CD14-positive monocyte (primary cell): ENCODE data around the gene PDE4D. TPM values are rescaled to one million over a fixed set of nuclear protein-coding genes. Genes with fewer than 3 reads are reported as not detected.

Experiments used
- DNase-seq, 3 donors: peaks; one replicate each; pipeline ENCODE4 v3.0.0-alpha.2; 2011 to 2022
- H2AFZ ChIP-seq: 2 replicates; pipeline ENCODE4 v1.6.0; 2012; ENCODE audit warnings: mild to moderate bottlenecking, low read depth, low read length, inconsistent platforms; ENCODE audit not compliant: insufficient read depth, poor library complexity, severe bottlenecking
- H3K27ac ChIP-seq, 2 donors: 1 replicate in 1 of 2; 2 replicates in 1 of 2; pipeline ENCODE4 v1.5.1; 2012 to 2013; ENCODE audit warnings: low read length in 2 of 2, control low read depth in 1 of 2, inconsistent platforms in 1 of 2, low read depth in 1 of 2, mild to moderate bottlenecking in 1 of 2
- H3K27me3 ChIP-seq, 2 donors: one replicate each; pipeline versions ENCODE4 v1.6.0 to v1.6.1; 2011 to 2013; ENCODE audit warnings: low read length in 2 of 2; ENCODE audit not compliant: control insufficient read depth in 2 of 2, insufficient read depth in 2 of 2
- H3K36me3 ChIP-seq, 2 donors: replicated peaks in 1 of 2; 1 replicate in 1 of 2; 2 replicates in 1 of 2; pipeline versions ENCODE4 v1.5.1 to v1.6.1; 2012 to 2013; ENCODE audit warnings: low read length in 2 of 2, control low read depth in 1 of 2, inconsistent platforms in 1 of 2, mild to moderate bottlenecking in 1 of 2; ENCODE audit not compliant: insufficient read depth in 2 of 2, control insufficient read depth in 1 of 2
- H3K4me1 ChIP-seq, 2 donors: 1 replicate in 1 of 2; 2 replicates in 1 of 2; pipeline versions ENCODE4 v1.5.1 to v1.6.1; 2012 to 2013; ENCODE audit warnings: low read length in 2 of 2, control low read depth in 1 of 2, inconsistent platforms in 1 of 2, mild to moderate bottlenecking in 1 of 2, moderate library complexity in 1 of 2; ENCODE audit not compliant: insufficient read depth in 2 of 2, control insufficient read depth in 1 of 2
- H3K4me2 ChIP-seq: replicated peaks from 2 replicates; pipeline ENCODE3; 2012; ENCODE audit warnings: low read length, moderate library complexity, mild to moderate bottlenecking; ENCODE audit not compliant: poor library complexity, severe bottlenecking; ENCODE audit errors: extremely low read depth
- H3K4me3 ChIP-seq, 3 experiments: fragments of 200-600 bp in 1 of 3; sonication (generic) in 1 of 3; replicated peaks in 1 of 3; 1 replicate in 2 of 3; 2 replicates in 1 of 3; pipeline ENCODE4 v1.5.1; 2011 to 2013; ENCODE audit warnings: low read length in 3 of 3, mild to moderate bottlenecking in 3 of 3, control low read depth in 2 of 3, low read depth in 2 of 3, inconsistent platforms in 1 of 3, moderate library complexity in 1 of 3
- H3K79me2 ChIP-seq: 2 replicates; pipeline ENCODE4 v1.6.0; 2012; ENCODE audit warnings: mild to moderate bottlenecking, control low read depth, inconsistent platforms, low read length, moderate library complexity; ENCODE audit not compliant: insufficient read depth
- H3K9ac ChIP-seq: 2 replicates; pipeline ENCODE4 v1.6.0; 2017; ENCODE audit warnings: low read length, mild to moderate bottlenecking; ENCODE audit not compliant: insufficient read depth, poor library complexity, severe bottlenecking
- H3K9me3 ChIP-seq, 2 donors: replicated peaks in 1 of 2; 1 replicate in 1 of 2; 2 replicates in 1 of 2; pipeline versions ENCODE4 v1.5.1 to v1.6.1; 2012 to 2013; ENCODE audit warnings: low read length in 2 of 2, control low read depth in 1 of 2; ENCODE audit not compliant: control insufficient read depth in 1 of 2, insufficient read depth in 1 of 2
- H4K20me1 ChIP-seq: 2 replicates; pipeline ENCODE4 v1.6.0; 2012; ENCODE audit warnings: mild to moderate bottlenecking, low read length, control low read depth, moderate library complexity; ENCODE audit not compliant: insufficient read depth
- H3K27ac Mint-ChIP-seq, 7 donors: one replicate each; pipeline ENCODE4 v1.8.0; 2020; ENCODE audit warnings: mild to moderate bottlenecking in 7 of 7, mixed read lengths in 7 of 7, moderate library complexity in 6 of 7, inconsistent platforms in 2 of 7
- H3K27me3 Mint-ChIP-seq, 3 donors: one replicate each; pipeline ENCODE4 v1.8.0; 2021 to 2022; ENCODE audit warnings: low read depth in 3 of 3, mild to moderate bottlenecking in 3 of 3, mixed read lengths in 3 of 3, moderate library complexity in 3 of 3, inconsistent platforms in 1 of 3
- H3K36me3 Mint-ChIP-seq, 2 donors: one replicate each; pipeline ENCODE4 v1.8.0; 2020; ENCODE audit warnings: mixed read lengths in 2 of 2, inconsistent platforms in 1 of 2, mild to moderate bottlenecking in 1 of 2
- H3K4me1 Mint-ChIP-seq: one replicate; pipeline ENCODE4 v1.8.0; 2020; ENCODE audit warnings: mild to moderate bottlenecking, mixed read lengths
- H3K4me3 Mint-ChIP-seq, 2 donors: one replicate each; pipeline ENCODE4 v1.8.0; 2020; ENCODE audit warnings: mild to moderate bottlenecking in 2 of 2, mixed read lengths in 2 of 2, moderate library complexity in 1 of 2
- H3K9me3 Mint-ChIP-seq, 7 donors: one replicate each; pipeline ENCODE4 v1.8.0; 2020 to 2022; ENCODE audit warnings: mixed read lengths in 7 of 7, mild to moderate bottlenecking in 6 of 7, moderate library complexity in 6 of 7, inconsistent platforms in 2 of 7
- WGBS: methylation state at CpG from one replicate; pipeline ENCODE4 v1.1.5; 2013; ENCODE audit warnings: missing lambda C conversion rate; ENCODE audit not compliant: insufficient coverage; 5-methylcytosine and 5-hydroxymethylcytosine counted together
- intact Hi-C, 2 donors: fragments of 100-400 bp; cut with micrococcal nuclease; formaldehyde crosslinking; loops; one replicate each; pipeline versions ENCODE4 v1.15.0 to v1.15.1; 2023
- polyA plus RNA-seq, 3 donors: library from polyadenylated mRNA; depleted of rRNA in 1 of 3; unstranded in 2 of 3; stranded (reverse) in 1 of 3; fragments of 300-500 nt in 2 of 3; fragments of >200 nt in 1 of 3; fragmentation: Illumina TruSeq in 2 of 3; gene quantifications; 1 replicate in 2 of 3; 2 replicates in 1 of 3; pipeline ENCODE4 v1.2.3, GENCODE V29; 2012 to 2021
- TF ChIP-seq, protein P1 (sequence below): fragments of 200-600 bp; IDR thresholded peaks from one replicate; pipeline ENCODE4 v1.8.0; 2022; ENCODE audit warnings: antibody characterized with exemption, mild to moderate bottlenecking

The PDE4D gene
- polyA plus RNA-seq, 3 donors, result 1.9 to 3.4 (median 2.8) TPM

DNA sequence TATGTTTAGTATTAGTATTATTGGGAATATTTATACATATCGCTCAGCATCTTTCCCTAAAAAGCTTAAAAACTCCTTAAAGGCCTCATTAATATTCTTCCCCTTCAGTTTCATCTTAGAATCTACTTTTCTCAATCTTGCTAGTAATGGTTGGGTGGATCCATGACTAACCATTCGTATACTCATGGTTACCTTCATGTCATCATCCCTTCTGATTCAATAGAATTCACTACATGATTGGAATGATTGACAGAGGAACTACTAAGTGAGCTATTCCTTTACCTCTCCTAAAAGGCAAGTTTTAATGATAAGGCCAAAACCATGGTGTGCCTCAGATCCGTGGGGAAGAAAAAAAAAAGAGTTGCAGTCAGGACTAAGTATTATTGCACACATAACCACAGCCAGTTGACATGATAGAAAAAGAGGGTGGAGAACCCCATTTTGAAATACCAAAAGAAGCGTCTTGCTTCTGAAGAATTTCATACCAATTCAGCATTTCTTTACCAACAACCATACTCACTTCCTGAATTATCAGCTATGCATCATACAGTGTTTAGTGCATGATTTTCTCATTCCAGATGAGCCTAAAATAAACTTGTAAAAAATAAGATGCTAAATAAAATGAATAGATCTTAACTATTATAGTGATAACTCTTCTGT, 624.6 kb downstream of the PDE4D start:
- H3K36me3 ChIP-seq, result no peaks in the 10 kb centered on the region
- H3K4me2 ChIP-seq, result no peak overlapping the region
- Mint-ChIP-seq H3K4me3 (peak overlapping the region in 1 of 2 donors; percentile 51), H3K36me3 (no peaks in the 10 kb centered on the region), H3K9me3 (no peaks in the 10 kb centered on the region), H3K27ac (peak overlapping the region in 4 of 7 donors; percentile 0 to 77 (median 24)), H3K27me3 (peaks cover 0 to 1% (median 1%) of the 10 kb centered on the region in 3 donors), H3K4me1 (peaks cover 9% of the 10 kb centered on the region)
- no peak overlapping the region for H2AFZ ChIP-seq
- no peaks in the 10 kb centered on the region for H3K9me3 ChIP-seq
- H3K4me3 ChIP-seq, result no peak overlapping the region
- no peak overlapping the region for H3K27ac ChIP-seq
- no CpG with 5 or more reads among the region's 4 CpGs for WGBS
- peaks cover 0 to 3% of the 10 kb centered on the region in 2 donors for H3K4me1 ChIP-seq
- no peaks in the 10 kb centered on the region for H4K20me1 ChIP-seq
- DNase-seq, result peak in 1 of 3 donors; percentile 16
- no peaks in the 10 kb centered on the region for H3K79me2 ChIP-seq
- no peaks in the 10 kb centered on the region for H3K27me3 ChIP-seq
- intact Hi-C loops, result no loop called here
- no peak overlapping the region for H3K9ac ChIP-seq
- TF ChIP-seq, protein P1, sequence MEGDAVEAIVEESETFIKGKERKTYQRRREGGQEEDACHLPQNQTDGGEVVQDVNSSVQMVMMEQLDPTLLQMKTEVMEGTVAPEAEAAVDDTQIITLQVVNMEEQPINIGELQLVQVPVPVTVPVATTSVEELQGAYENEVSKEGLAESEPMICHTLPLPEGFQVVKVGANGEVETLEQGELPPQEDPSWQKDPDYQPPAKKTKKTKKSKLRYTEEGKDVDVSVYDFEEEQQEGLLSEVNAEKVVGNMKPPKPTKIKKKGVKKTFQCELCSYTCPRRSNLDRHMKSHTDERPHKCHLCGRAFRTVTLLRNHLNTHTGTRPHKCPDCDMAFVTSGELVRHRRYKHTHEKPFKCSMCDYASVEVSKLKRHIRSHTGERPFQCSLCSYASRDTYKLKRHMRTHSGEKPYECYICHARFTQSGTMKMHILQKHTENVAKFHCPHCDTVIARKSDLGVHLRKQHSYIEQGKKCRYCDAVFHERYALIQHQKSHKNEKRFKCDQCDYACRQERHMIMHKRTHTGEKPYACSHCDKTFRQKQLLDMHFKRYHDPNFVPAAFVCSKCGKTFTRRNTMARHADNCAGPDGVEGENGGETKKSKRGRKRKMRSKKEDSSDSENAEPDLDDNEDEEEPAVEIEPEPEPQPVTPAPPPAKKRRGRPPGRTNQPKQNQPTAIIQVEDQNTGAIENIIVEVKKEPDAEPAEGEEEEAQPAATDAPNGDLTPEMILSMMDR, result no peak

DNA sequence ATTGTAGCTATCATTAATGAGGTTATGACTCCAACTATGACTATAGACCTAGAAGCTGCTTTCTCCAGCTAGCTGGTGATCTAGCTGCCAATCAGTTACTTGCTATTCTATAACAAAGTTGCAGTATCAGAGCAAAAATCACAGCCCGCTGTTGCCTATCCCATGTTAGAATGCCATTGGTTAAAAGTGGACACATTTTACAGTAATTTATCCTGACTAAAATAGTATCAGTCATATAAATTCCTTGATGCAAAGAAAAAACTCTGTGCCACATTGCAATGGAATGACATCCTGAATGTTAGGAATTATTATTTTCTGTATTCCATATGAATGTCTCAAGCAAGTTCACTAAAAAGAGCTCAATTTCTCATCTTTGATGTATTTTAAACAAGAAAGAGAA, 626.5 kb downstream of the PDE4D start:
- Histone ChIP-seq H3K4me1 (peaks cover 0 to 3% of the 10 kb centered on the region in 2 donors), H3K27ac (no peak overlapping the region), H2AFZ (no peak overlapping the region), H3K4me3 (no peak overlapping the region), H3K9me3 (no peaks in the 10 kb centered on the region), H3K27me3 (no peaks in the 10 kb centered on the region), H3K4me2 (no peak overlapping the region), H3K9ac (no peak overlapping the region), H3K36me3 (no peaks in the 10 kb centered on the region), H4K20me1 (no peaks in the 10 kb centered on the region), H3K79me2 (no peaks in the 10 kb centered on the region)
- Mint-ChIP-seq H3K4me1 (peaks cover 9% of the 10 kb centered on the region), H3K36me3 (no peaks in the 10 kb centered on the region), H3K9me3 (no peaks in the 10 kb centered on the region), H3K27me3 (peaks cover 0 to 1% (median 1%) of the 10 kb centered on the region in 3 donors), H3K4me3 (no peak overlapping the region), H3K27ac (no peak overlapping the region)
- intact Hi-C loops, result no loop called here
- TF ChIP-seq, protein P1, result no peak
- DNase-seq, result no peak
- WGBS, result no CpG with 5 or more reads among the region's 1 CpG
